ENCODE results near the gene GADD45A. TPM values are rescaled to one million over a fixed set of nuclear protein-coding genes. Genes with fewer than 3 reads are reported as not detected.

GADD45A gene
- total and polyA plus RNA-seq, 4 donors: 26.3 to 57.9 (median 33.4) TPM

GRCh38 chr1:67682659-67683197 is 2.3 kb upstream of the GADD45A start:
- H3K4me1 ChIP-seq (ENCODE audit: control insufficient read depth in 4 of 4, insufficient read depth in 4 of 4, low read length in 3 of 4): peaks cover 0 to 23% (median 17%) of the 10 kb centered on the region in 4 donors
- DNase-seq (ENCODE audit: low spot score): no peak
- no peak overlapping the region for H3K9ac ChIP-seq (ENCODE audit: low read depth in 1 of 2, low read length in 2 of 2)
- H3K27me3 ChIP-seq (ENCODE audit: control insufficient read depth in 4 of 4, insufficient read depth in 4 of 4, low read length in 3 of 4): no peaks in the 10 kb centered on the region
- peaks cover 0 to 4% (median under 1%) of the 10 kb centered on the region in 4 donors for H3K36me3 ChIP-seq (ENCODE audit: control insufficient read depth in 4 of 4, insufficient read depth in 3 of 4, low read depth in 1 of 4, low read length in 3 of 4)
- TF ChIP-seq GABPA (IDR thresholded peaks at IDR 0.05 in 1 of 2, conservative IDR thresholded peaks at IDR 0.05 in 1 of 2): no peak
- no peak for TF ChIP-seq NR2F2 (IDR thresholded peaks at IDR 0.05)
- WGBS: 72% methylated on average over 3 of the region's 3 CpGs
- no peak overlapping the region for H3K4me3 ChIP-seq (ENCODE audit: low read depth in 1 of 3, low read length in 3 of 3)
- peak overlapping the region; percentile 88 to 90 for H3K27ac ChIP-seq (ENCODE audit: low read depth in 1 of 2, low read length in 2 of 2)
- no peaks in the 10 kb centered on the region for H3K9me3 ChIP-seq (ENCODE audit: control insufficient read depth in 4 of 4, low read length in 3 of 4)

DNA sequence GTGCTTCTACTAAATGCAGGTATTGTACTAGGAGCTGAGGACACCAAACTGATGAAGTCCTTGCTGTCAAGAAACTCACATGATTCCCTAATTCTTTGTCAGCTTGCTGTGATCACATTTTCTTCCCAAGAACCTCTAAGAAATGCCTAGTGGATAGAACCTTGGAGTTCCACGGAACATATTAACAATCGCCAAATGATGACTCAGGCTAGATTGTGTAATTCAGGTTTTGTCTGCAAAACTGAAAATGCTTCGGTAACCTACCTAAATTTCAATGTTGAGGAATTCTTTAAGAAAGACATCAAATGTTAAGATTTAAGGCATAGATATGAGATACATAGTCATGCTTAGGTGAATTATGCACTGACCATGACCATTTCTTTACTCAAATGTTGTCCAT is 1.7 kb upstream of the GADD45A start:
- 22% methylated on average over 3 of the region's 3 CpGs for WGBS
- Histone ChIP-seq H3K4me3 (ENCODE audit: low read depth in 1 of 3, low read length in 3 of 3) (no peak overlapping the region), H3K27ac (ENCODE audit: low read depth in 1 of 2, low read length in 2 of 2) (peak overlapping the region; percentile 88 to 90), H3K9ac (ENCODE audit: low read depth in 1 of 2, low read length in 2 of 2) (peak overlapping the region in 1 of 2 donors; percentile 34), H3K9me3 (ENCODE audit: control insufficient read depth in 4 of 4, low read length in 3 of 4) (no peaks in the 10 kb centered on the region), H3K36me3 (ENCODE audit: control insufficient read depth in 4 of 4, insufficient read depth in 3 of 4, low read depth in 1 of 4, low read length in 3 of 4) (peaks cover 2 to 5% (median 3%) of the 10 kb centered on the region in 4 donors), H3K27me3 (ENCODE audit: control insufficient read depth in 4 of 4, insufficient read depth in 4 of 4, low read length in 3 of 4) (no peaks in the 10 kb centered on the region), H3K4me1 (ENCODE audit: control insufficient read depth in 4 of 4, insufficient read depth in 4 of 4, low read length in 3 of 4) (peaks cover 0 to 26% (median 18%) of the 10 kb centered on the region in 4 donors)
- DNase-seq (ENCODE audit: low spot score): no peak
- TF ChIP-seq RAD21 (IDR thresholded peaks at IDR 0.05) (peak; percentile 26 to 36), HNF4A (conservative IDR thresholded peaks at IDR 0.05) (peak; percentile 25 to 54), RXRA (IDR thresholded peaks at IDR 0.05) (peak in 1 of 2 donors; percentile 34), SP1 (IDR thresholded peaks at IDR 0.05) (no peak), GABPA (IDR thresholded peaks at IDR 0.05 in 1 of 2, conservative IDR thresholded peaks at IDR 0.05 in 1 of 2) (no peak), ATF3 (IDR thresholded peaks at IDR 0.05) (peak; percentile 83), JUND (IDR thresholded peaks at IDR 0.05) (peak; percentile 94 to 96)
- TF ChIP-seq, protein P1, sequence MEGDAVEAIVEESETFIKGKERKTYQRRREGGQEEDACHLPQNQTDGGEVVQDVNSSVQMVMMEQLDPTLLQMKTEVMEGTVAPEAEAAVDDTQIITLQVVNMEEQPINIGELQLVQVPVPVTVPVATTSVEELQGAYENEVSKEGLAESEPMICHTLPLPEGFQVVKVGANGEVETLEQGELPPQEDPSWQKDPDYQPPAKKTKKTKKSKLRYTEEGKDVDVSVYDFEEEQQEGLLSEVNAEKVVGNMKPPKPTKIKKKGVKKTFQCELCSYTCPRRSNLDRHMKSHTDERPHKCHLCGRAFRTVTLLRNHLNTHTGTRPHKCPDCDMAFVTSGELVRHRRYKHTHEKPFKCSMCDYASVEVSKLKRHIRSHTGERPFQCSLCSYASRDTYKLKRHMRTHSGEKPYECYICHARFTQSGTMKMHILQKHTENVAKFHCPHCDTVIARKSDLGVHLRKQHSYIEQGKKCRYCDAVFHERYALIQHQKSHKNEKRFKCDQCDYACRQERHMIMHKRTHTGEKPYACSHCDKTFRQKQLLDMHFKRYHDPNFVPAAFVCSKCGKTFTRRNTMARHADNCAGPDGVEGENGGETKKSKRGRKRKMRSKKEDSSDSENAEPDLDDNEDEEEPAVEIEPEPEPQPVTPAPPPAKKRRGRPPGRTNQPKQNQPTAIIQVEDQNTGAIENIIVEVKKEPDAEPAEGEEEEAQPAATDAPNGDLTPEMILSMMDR (IDR thresholded peaks at IDR 0.05; ENCODE audit: low read depth, low read length, missing input control): no peak
- TF ChIP-seq, protein P2, sequence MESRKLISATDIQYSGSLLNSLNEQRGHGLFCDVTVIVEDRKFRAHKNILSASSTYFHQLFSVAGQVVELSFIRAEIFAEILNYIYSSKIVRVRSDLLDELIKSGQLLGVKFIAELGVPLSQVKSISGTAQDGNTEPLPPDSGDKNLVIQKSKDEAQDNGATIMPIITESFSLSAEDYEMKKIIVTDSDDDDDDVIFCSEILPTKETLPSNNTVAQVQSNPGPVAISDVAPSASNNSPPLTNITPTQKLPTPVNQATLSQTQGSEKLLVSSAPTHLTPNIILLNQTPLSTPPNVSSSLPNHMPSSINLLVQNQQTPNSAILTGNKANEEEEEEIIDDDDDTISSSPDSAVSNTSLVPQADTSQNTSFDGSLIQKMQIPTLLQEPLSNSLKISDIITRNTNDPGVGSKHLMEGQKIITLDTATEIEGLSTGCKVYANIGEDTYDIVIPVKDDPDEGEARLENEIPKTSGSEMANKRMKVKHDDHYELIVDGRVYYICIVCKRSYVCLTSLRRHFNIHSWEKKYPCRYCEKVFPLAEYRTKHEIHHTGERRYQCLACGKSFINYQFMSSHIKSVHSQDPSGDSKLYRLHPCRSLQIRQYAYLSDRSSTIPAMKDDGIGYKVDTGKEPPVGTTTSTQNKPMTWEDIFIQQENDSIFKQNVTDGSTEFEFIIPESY (IDR thresholded peaks at IDR 0.05): no peak

DNA sequence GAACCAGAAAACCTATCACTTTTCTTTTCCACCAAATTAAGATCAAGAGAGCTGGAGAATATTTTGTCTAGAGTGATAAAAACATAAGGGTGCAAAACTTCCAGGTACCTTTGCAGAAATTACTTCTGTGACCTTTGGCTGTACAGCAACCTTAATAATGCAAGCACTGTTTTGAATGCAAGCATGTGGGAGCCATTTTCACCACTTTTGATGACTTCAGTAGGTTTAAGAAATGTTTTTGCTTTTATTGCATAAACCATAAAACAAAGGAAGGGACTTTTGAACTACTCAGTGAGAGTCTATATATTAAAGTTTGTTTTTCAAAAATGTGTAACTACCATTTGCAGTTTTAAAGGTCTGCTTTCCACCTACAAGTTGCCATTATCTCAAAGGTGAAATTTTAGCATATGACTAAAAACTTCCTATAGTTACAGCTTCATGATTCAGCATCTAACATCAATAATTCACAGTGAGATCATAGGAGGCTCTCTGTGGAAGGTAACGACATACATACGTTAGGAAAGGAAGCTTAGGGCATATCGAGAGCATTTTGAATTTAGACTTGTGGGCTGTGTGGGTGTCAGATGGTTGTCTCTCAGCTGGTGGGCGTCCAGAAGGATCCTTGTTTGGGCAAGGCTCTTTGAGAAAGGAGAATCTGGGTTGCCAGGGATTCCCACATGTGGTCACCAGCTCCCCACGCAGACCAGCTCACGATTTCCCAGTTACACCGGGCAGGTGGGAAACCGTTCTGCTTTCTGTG is 1.1 kb upstream of the GADD45A start:
- Histone ChIP-seq H3K9ac (ENCODE audit: low read depth in 1 of 2, low read length in 2 of 2) (peak overlapping the region; percentile 50 to 85), H3K4me1 (ENCODE audit: control insufficient read depth in 4 of 4, insufficient read depth in 4 of 4, low read length in 3 of 4) (peaks cover 0 to 28% (median 20%) of the 10 kb centered on the region in 4 donors), H3K9me3 (ENCODE audit: control insufficient read depth in 4 of 4, low read length in 3 of 4) (no peaks in the 10 kb centered on the region), H3K36me3 (ENCODE audit: control insufficient read depth in 4 of 4, insufficient read depth in 3 of 4, low read depth in 1 of 4, low read length in 3 of 4) (peaks cover 5 to 10% (median 8%) of the 10 kb centered on the region in 4 donors), H3K4me3 (ENCODE audit: low read depth in 1 of 3, low read length in 3 of 3) (peak overlapping the region in 2 of 3 donors; percentile 40 to 51), H3K27me3 (ENCODE audit: control insufficient read depth in 4 of 4, insufficient read depth in 4 of 4, low read length in 3 of 4) (no peaks in the 10 kb centered on the region), H3K27ac (ENCODE audit: low read depth in 1 of 2, low read length in 2 of 2) (peak overlapping the region; percentile 88 to 90)
- TF ChIP-seq, protein P1 (IDR thresholded peaks at IDR 0.05; ENCODE audit: low read depth, low read length, missing input control): no peak
- TF ChIP-seq YY1 (IDR thresholded peaks at IDR 0.05) (no peak), HNF4G (IDR thresholded peaks at IDR 0.05) (no peak), NR2F2 (IDR thresholded peaks at IDR 0.05) (no peak), GABPA (IDR thresholded peaks at IDR 0.05 in 1 of 2, conservative IDR thresholded peaks at IDR 0.05 in 1 of 2) (no peak), REST (IDR thresholded peaks at IDR 0.05) (no peak), HNF4A (conservative IDR thresholded peaks at IDR 0.05) (no peak)
- WGBS: 18% methylated on average over 8 of the region's 8 CpGs
- DNase-seq (ENCODE audit: low spot score): no peak
